Stimulated activated naive B cell treated with anti-CD40 and anti-IgM and Interleukin-4, amounts not matched to agents 10 μg/mL and 1 μg/mL and 100 μg/mL, for 72 hours (primary cell): ENCODE results near the gene CT45A10.
"Not testable (repeated sequence)": the region's sequence is repeated elsewhere in the genome, so short reads cannot be mapped to it uniquely, and the experiment has no call there.

Source experiments
- ATAC-seq, 2 donors: fragments of 150-1000 bp; cut with Tn5 transposase; replicated peaks; 2 replicates each; pipeline ENCODE4 v1.10.0; 2021; ENCODE audit warnings: moderate library complexity in 1 of 2
- DNase-seq: peaks from one replicate; pipeline ENCODE4 v3.0.0; 2021
- H3K27ac Mint-ChIP-seq: one replicate; pipeline ENCODE4 v1.8.0; 2022; ENCODE audit warnings: mild to moderate bottlenecking, mixed read lengths
- H3K27me3 Mint-ChIP-seq, 2 donors: one replicate each; pipeline ENCODE4 v1.8.0; 2022; ENCODE audit warnings: mixed read lengths in 2 of 2
- H3K36me3 Mint-ChIP-seq, 2 donors: one replicate each; pipeline ENCODE4 v1.8.0; 2022; ENCODE audit warnings: mixed read lengths in 2 of 2, mild to moderate bottlenecking in 1 of 2
- H3K4me1 Mint-ChIP-seq, 2 donors: one replicate each; pipeline ENCODE4 v1.8.0; 2022; ENCODE audit warnings: mixed read lengths in 2 of 2, mild to moderate bottlenecking in 1 of 2
- H3K4me3 Mint-ChIP-seq, 2 donors: one replicate each; pipeline ENCODE4 v1.8.0; 2022; ENCODE audit warnings: mild to moderate bottlenecking in 2 of 2, mixed read lengths in 2 of 2, moderate library complexity in 1 of 2
- H3K9me3 Mint-ChIP-seq, 2 donors: one replicate each; pipeline ENCODE4 v1.8.0; 2022; ENCODE audit warnings: mixed read lengths in 2 of 2, mild to moderate bottlenecking in 1 of 2

CT45A10 gene, protein sequence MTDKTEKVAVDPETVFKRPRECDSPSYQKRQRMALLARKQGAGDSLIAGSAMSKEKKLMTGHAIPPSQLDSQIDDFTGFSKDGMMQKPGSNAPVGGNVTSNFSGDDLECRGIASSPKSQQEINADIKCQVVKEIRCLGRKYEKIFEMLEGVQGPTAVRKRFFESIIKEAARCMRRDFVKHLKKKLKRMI

DNA sequence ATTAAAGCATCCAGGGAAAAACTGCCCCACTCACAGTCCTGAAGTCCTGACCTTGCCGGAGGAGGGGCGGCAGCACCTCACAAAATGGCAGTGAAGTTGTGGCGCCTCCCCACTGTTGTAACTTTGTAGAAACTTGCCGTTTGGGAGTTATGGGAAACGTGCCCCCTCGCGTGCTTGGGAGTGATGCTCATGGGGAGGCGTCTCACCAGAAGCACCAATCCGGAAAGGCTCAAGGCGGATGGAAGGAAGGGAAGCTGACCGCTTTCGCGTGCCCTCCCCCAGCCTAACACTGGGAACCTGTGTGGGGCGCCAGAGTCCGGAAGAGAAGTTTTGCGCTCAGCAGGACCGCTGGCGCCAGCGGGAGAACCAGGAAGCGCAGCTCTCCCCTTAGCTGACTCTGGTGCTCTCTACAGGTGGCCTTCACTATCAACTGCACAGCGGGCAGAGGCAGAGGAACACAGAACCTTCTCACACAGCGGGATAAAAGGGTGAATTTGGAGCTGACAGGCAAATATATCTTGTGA lies at the start of gene CT45A10, which contains the start of gene SAGE1:
CT45A10 (minus strand) TSS at position 151 of the 524 bp plus-strand sequence. CDS start 8,100 bp downstream, outside the sequence.
SAGE1 (plus strand) TSS at position 423 of the 524 bp plus-strand sequence. CDS start 2,527 bp downstream, outside the sequence.
- Mint-ChIP-seq H3K4me1 (no peaks in the 10 kb centered on the region), H3K4me3 (no peak within 1 kb of the TSS), H3K9me3 (no peaks in the 10 kb centered on the region), H3K27me3 (peaks cover 0 to 5% of the 10 kb centered on the region in 2 donors), H3K36me3 (no peaks in the 10 kb centered on the region), H3K27ac (no peak within 1 kb of the TSS)
- ATAC-seq (no peak), DNase-seq (no peak)

DNA sequence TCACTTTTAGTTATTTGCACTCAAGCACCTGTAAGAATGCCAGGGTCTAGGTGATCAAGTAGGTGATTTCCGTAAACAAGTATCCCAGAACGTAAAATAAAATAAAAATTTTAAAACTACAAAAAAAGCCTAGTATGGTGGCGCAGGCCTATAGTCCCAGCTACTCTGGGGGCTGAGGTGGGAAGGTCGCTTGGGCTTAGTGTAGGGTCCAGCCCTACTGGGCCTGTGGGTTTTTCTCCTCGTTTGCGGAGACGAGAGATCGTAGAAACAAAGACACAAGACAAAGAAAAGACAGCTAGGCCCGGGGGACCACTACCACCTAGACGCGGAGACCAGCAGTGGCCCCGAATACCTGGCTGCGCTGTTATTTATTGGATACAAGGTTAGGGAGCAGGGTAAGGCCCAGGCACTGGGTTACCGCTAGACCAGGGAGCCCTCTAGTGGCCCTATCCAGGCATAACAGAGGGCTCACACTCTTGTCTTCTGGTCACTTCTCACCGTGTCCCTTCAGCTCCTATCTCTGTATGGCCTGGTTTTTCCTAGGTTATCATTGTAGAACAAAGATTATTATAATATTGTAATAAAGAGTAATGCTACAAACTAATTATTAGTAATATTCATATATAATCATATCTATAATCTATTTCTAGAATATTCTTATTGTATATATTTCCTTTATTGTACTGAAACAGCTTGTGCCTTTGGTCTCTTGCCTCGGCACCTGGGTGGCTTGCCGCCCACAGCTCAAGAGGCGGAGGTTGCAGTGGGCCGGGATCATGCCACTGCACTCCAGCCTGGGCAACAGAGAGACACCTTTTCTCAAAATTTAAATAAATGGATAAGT lies 38.6 kb upstream of the CT45A10 start:
- Mint-ChIP-seq H3K9me3 (no peaks in the 10 kb centered on the region), H3K4me3 (no peak overlapping the region), H3K36me3 (no peaks in the 10 kb centered on the region), H3K4me1 (no peaks in the 10 kb centered on the region), H3K27me3 (no peaks in the 10 kb centered on the region), H3K27ac (no peak overlapping the region)
- peak; percentile 12 for DNase-seq
- peak; percentile 50 to 83 for ATAC-seq

DNA sequence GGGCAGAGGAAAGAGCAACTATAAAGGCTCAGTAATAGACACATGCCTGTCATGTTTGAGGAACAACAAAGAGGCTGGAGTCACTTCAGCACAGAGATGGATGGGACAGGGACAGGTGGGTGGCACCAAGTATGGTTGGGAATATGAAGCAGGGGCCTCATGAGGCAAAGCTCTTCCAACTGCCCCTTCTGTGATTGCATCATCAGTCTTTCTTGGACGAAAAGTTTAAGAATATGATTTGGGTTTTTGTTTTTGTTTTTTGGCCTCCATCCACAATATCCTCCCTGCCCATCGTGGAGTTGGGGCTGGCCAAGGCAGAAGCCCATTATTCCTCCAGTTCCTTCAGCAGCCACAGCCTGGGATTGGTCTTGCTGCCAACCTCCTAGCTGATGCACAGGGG lies 34.7 kb upstream of the CT45A10 start:
- ATAC-seq: no peak
- Mint-ChIP-seq H3K36me3 (no peaks in the 10 kb centered on the region), H3K9me3 (no peaks in the 10 kb centered on the region), H3K4me1 (no peaks in the 10 kb centered on the region), H3K27ac (no peak overlapping the region), H3K4me3 (no peak overlapping the region), H3K27me3 (peaks cover 0 to 5% of the 10 kb centered on the region in 2 donors)
- DNase-seq: no peak

DNA sequence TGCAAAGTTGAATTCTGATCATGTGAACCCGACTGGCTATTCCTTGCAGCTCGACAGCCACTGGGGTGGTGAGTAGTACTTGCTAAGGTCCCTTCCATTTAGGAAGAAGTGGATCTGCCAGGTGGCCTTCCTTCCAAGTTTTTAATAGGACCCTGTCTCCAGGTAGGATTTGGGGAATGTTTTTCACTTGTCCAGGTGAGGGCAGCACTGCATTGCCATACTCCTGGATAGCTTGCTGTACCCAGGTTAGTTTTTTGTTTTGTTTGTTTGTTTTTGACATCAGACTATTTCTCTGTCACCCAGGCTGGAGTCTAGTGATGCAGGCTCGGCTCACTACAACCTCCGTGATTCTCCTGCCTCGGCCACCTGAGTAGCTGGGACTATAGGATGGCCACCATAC lies 30.1 kb upstream of the CT45A10 start:
- no peak for DNase-seq
- no peak for ATAC-seq
- no peak overlapping the region for H3K4me3 Mint-ChIP-seq
- H3K27me3 Mint-ChIP-seq: peaks cover 0 to 6% of the 10 kb centered on the region in 2 donors
- peaks cover 0 to 2% of the 10 kb centered on the region in 2 donors for H3K4me1 Mint-ChIP-seq
- H3K36me3 Mint-ChIP-seq: no peaks in the 10 kb centered on the region
- H3K27ac Mint-ChIP-seq: no peak overlapping the region
- no peaks in the 10 kb centered on the region for H3K9me3 Mint-ChIP-seq

DNA sequence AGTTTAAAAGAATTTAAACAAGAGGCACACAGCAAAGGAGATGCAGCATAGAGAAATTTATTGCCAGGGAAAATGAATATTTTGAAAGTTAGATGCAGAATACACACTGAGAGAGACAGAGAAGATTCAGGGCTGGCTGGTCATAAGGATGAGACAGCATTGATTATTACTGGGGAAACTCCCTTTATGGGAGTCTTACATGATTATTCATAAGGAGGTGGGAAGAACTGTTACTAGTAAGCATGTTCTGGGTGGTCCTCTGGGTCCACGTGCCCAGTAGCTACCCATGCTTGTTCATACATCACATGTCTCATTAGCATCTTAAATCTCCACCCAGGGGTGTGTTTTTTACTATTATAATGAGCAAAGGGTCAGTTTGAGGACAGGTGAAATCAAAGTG lies 27.3 kb upstream of the CT45A10 start:
- not testable (repeated sequence) for ATAC-seq, H3K9me3 Mint-ChIP-seq, H3K4me3 Mint-ChIP-seq, DNase-seq, H3K27ac Mint-ChIP-seq, H3K4me1 Mint-ChIP-seq, H3K36me3 Mint-ChIP-seq
- H3K27me3 Mint-ChIP-seq: peaks cover 0 to 10% of the 10 kb centered on the region in 2 donors

DNA sequence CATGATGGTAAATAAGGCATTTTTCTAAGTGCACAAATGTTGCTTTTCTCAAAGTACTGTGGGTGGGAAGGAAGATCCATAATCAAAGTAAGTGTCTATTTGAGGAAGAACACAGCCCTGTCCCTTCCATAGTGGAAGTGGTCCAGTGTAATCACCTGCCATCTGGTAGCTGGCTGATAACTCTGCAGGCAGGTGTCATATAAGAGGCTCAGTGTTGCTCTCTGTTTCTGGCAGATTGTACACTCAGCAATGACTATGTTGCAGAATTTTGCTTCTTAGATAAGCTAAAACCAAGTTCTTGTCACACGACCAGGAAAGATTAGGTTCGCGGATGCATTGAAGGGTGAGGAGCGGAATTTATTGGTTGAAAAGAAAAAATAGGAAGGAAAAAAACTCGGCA lies 21.2 kb upstream of the CT45A10 start:
- peaks cover 0 to 14% of the 10 kb centered on the region in 2 donors for H3K27me3 Mint-ChIP-seq
- H3K9me3 Mint-ChIP-seq: no peaks in the 10 kb centered on the region
- no peak overlapping the region for H3K27ac Mint-ChIP-seq
- no peak for DNase-seq
- H3K36me3 Mint-ChIP-seq: no peaks in the 10 kb centered on the region
- H3K4me3 Mint-ChIP-seq: no peak overlapping the region
- H3K4me1 Mint-ChIP-seq: no peaks in the 10 kb centered on the region
- ATAC-seq: no peak

DNA sequence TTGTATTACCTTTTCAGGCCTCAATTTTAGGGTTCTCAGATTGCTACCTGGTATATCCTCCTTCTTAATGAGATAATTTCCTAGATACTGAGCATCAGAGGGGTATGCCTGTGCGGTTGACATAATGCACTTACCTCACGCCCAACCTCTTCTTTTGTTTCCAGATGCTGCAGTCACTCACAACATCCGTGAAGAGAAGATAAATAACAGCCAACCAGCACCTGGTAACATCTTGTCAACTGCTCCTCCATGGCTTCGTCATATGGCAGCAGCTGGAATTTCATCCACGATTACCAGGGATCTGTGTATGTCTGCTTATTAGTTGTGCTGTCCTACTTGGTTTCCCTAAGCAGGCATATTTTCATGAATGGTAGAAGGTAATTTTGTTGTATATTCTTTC lies 17.0 kb upstream of the CT45A10 start:
- no peaks in the 10 kb centered on the region for H3K9me3 Mint-ChIP-seq
- H3K4me1 Mint-ChIP-seq: no peaks in the 10 kb centered on the region
- no peak overlapping the region for H3K27ac Mint-ChIP-seq
- DNase-seq (no peak), ATAC-seq (no peak)
- no peak overlapping the region for H3K4me3 Mint-ChIP-seq
- H3K27me3 Mint-ChIP-seq: peaks cover 0 to 17% of the 10 kb centered on the region in 2 donors
- H3K36me3 Mint-ChIP-seq: no peaks in the 10 kb centered on the region

DNA sequence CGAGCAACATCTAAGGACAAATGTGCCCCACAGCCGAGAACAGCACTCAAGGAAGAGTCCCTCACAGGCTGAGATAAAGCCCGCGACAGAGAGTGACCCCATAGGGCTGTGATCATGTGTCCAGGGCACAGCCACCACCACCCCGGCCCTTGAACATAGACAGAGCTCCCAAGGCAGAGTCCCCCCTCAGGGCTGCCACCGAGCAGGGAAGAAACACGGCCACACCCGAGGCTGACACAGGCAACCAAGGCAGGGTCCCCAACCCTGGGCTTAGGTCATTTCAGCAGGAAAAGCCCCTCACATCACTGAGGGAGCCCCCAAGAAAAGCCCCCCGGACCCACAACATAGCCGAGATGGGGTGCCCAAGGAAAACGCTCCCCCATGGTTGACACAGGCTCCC lies 463 bp downstream of the CT45A10 start:
- DNase-seq (no peak), ATAC-seq (no peak)
- no peak overlapping the region for H3K4me3 Mint-ChIP-seq
- no peaks in the 10 kb centered on the region for H3K9me3 Mint-ChIP-seq
- peaks cover 0 to 5% of the 10 kb centered on the region in 2 donors for H3K27me3 Mint-ChIP-seq
- H3K36me3 Mint-ChIP-seq: no peaks in the 10 kb centered on the region
- H3K4me1 Mint-ChIP-seq: no peaks in the 10 kb centered on the region
- H3K27ac Mint-ChIP-seq: no peak overlapping the region

DNA sequence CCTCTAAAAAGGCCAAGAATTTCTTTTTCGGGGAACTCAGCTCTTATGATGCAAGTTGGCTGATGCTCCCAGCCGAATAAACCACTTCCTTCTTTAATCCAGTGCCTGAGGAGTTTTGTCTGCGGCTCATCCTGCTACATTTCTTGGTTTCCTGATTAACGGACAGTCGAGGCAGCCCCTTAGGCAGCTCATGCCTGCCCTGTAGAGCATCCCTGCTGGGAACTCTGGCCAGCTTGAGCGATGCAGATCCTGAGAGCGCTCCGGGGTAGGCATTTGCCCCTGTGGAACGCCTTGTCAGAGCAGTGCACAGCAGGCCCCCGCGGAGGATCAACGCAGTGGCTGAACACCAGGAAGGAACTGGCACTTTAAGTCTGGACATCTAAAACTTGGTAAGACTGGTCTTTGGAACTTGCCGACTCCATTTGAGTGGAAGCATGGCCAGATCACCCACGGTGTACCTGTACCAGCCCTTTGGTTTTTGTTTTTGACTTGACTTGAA lies 3.1 kb downstream of the CT45A10 start:
- Mint-ChIP-seq H3K9me3 (no peaks in the 10 kb centered on the region), H3K27me3 (no peaks in the 10 kb centered on the region), H3K27ac (no peak overlapping the region), H3K36me3 (no peaks in the 10 kb centered on the region), H3K4me1 (no peaks in the 10 kb centered on the region), H3K4me3 (no peak overlapping the region)
- DNase-seq (no peak), ATAC-seq (no peak)

DNA sequence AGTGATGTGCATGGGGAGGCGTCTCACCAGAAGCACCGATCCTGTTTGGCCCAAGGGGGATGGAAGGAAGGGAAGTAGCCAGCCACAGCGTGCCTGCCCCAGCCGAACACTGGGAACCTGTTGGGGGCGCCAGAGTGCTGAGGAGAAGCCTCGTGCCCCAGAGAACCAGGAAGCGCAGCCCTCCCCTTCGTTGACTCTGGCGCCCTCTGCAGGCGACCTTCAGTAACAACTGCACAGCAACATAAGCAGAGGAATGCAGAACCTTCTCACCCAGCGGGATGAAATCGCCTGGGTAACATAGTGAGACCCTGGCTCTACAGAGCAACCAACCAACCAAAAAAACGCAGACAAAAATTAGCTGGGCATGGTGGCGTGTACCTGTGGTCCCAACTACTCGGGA lies 4.3 kb downstream of the CT45A10 start:
- not testable (repeated sequence) for H3K4me3 Mint-ChIP-seq, H3K27ac Mint-ChIP-seq, H3K4me1 Mint-ChIP-seq, DNase-seq, H3K36me3 Mint-ChIP-seq, ATAC-seq, H3K27me3 Mint-ChIP-seq, H3K9me3 Mint-ChIP-seq

DNA sequence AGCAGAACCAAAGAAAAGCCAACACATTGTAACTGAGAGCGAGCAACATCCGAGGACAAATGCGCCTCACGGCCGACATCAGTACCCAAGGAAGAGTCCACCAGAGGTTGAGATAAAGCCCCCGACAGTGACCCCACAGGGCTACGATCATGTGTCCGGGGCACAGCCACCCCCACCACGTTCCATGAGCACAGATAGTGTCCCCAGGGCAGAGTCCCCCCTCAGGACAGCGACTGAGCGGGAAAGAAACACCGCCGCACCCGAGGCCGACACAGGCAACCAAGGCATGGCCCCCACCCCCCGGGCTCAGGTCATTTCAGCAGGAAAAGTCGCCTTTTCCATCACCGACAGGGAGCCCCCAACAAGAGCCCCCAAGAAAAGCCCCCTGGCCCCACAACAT lies 5.0 kb downstream of the CT45A10 start:
- H3K27ac Mint-ChIP-seq, H3K27me3 Mint-ChIP-seq, H3K9me3 Mint-ChIP-seq, DNase-seq, H3K36me3 Mint-ChIP-seq, H3K4me3 Mint-ChIP-seq, ATAC-seq, H3K4me1 Mint-ChIP-seq: not testable (repeated sequence)

DNA sequence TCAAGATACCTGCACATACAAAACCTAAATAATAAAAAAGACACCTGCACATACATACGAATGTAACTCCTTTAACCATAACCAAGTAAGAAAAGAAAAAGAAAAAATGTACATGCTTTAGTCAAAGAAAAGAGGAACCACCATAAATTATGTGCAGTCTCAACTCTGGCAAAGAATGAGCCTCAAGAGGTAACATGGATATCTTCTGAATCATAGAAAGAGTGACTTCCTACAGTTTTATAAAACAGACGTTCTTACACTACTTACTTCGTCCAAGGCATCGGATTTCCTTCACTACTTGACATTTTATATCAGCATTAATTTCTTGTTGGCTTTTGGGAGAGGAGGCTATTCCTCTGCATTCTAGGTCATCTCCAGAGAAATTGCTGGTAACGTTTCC lies 10.5 kb downstream of the CT45A10 start:
- not testable (repeated sequence) for H3K4me3 Mint-ChIP-seq, H3K9me3 Mint-ChIP-seq, ATAC-seq, DNase-seq, H3K36me3 Mint-ChIP-seq, H3K27ac Mint-ChIP-seq, H3K4me1 Mint-ChIP-seq, H3K27me3 Mint-ChIP-seq

DNA sequence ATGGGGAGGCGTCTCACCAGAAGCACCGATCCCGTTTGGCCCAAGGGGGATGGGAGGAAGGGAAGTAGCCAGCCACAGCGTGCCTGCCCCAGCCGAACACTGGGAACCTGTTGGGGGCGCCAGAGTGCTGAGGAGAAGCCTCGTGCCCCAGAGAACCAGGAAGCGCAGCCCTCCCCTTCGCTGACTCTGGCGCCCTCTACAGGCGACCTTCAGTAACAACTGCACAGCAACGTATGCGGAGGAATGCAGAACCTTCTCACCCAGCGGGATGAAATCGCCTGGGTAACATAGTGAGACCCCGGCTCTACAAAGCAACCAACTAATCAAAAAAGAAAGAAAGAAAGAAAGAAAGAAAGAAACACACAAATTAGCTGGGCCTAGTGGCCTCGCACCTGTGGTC lies 21.5 kb downstream of the CT45A10 start, which contains the start of gene CT45A9:
CT45A9 (minus strand) TSS at position 101 of the 400 bp plus-strand sequence. CDS start 3,751 bp downstream, outside the sequence.
- not testable (repeated sequence) for DNase-seq, ATAC-seq, H3K9me3 Mint-ChIP-seq, H3K27me3 Mint-ChIP-seq, H3K36me3 Mint-ChIP-seq, H3K4me1 Mint-ChIP-seq, H3K27ac Mint-ChIP-seq, H3K4me3 Mint-ChIP-seq

DNA sequence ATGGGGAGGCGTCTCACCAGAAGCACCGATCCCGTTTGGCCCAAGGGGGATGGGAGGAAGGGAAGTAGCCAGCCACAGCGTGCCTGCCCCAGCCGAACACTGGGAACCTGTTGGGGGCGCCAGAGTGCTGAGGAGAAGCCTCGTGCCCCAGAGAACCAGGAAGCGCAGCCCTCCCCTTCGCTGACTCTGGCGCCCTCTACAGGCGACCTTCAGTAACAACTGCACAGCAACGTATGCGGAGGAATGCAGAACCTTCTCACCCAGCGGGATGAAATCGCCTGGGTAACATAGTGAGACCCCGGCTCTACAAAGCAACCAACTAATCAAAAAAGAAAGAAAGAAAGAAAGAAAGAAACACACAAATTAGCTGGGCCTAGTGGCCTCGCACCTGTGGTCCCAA lies 38.8 kb downstream of the CT45A10 start, which contains the start of gene CT45A8:
CT45A8 (minus strand) TSS at position 101 of the 400 bp plus-strand sequence. CDS start 3,755 bp downstream, outside the sequence.
- not testable (repeated sequence) for H3K27ac Mint-ChIP-seq, H3K9me3 Mint-ChIP-seq, DNase-seq, H3K27me3 Mint-ChIP-seq, ATAC-seq, H3K4me1 Mint-ChIP-seq, H3K4me3 Mint-ChIP-seq, H3K36me3 Mint-ChIP-seq
